ENCODE data around the gene RALGAPA2. TPM values are rescaled to one million over a fixed set of nuclear protein-coding genes. Genes with fewer than 3 reads are reported as not detected.

The RALGAPA2 gene
- total and polyA plus RNA-seq, 9 donors, result 8.4 to 31.7 (median 19.9) TPM

DNA sequence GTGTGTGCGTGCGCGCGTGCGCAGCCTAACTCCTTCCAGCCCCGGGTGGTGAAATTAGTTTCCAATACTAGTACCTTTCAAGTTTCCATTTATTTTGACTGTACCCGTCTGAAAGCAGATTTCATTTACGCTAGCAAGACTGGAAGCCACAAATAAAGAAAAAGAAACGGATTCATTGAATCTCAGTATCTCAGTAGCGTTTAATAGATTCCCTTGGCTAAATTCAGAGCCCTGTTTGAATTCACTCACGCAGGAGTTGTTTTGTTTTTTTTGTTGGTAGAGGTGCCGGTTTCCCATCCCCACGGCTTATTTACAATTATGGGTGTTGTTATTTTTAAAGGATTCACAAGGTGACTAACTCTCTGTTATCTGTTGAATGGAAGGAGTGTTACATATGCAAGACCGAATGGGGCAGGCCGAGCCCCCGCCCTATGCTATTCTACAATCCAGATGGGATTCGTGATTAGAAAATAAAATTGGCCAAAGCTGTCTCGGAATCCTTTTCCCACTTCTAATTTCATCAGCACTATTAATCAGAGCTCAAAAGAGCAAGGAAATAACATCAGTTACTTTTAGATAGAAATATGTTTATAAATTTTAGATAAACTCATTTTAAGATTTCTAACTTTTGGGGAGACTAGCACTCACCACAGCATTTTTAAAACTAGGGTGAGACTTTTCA, 346.8 kb downstream of the RALGAPA2 start:
- peaks cover 2% of the 10 kb centered on the region for H3K27me3 ChIP-seq
- DNase-seq, result no peak
- no peaks in the 10 kb centered on the region for H3K9me3 ChIP-seq
- no peaks in the 10 kb centered on the region for H3K36me3 ChIP-seq
- peaks cover 14% of the 10 kb centered on the region for H3K4me1 ChIP-seq (ENCODE audit: insufficient read depth)
- intact Hi-C loops (cut with DNase I), result loop anchor here in 1 of 4 donors (10.0 kb wide), 1 partner anchor 209 kb away; no protein-coding TSS in a partner anchor
- 6 to 10% (median 7%) methylated on average over 18 of the region's 18 CpGs for WGBS, 3 donors
- H3K27ac ChIP-seq, result no peak overlapping the region
- H3K4me3 ChIP-seq, result no peak overlapping the region
- no peak for TF ChIP-seq EP300 (IDR thresholded peaks at IDR 0.05)
- TF ChIP-seq POLR2A (IDR thresholded peaks at IDR 0.05), result no peak
- TF ChIP-seq, protein P1, sequence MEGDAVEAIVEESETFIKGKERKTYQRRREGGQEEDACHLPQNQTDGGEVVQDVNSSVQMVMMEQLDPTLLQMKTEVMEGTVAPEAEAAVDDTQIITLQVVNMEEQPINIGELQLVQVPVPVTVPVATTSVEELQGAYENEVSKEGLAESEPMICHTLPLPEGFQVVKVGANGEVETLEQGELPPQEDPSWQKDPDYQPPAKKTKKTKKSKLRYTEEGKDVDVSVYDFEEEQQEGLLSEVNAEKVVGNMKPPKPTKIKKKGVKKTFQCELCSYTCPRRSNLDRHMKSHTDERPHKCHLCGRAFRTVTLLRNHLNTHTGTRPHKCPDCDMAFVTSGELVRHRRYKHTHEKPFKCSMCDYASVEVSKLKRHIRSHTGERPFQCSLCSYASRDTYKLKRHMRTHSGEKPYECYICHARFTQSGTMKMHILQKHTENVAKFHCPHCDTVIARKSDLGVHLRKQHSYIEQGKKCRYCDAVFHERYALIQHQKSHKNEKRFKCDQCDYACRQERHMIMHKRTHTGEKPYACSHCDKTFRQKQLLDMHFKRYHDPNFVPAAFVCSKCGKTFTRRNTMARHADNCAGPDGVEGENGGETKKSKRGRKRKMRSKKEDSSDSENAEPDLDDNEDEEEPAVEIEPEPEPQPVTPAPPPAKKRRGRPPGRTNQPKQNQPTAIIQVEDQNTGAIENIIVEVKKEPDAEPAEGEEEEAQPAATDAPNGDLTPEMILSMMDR (IDR thresholded peaks at IDR 0.05), result no peak

DNA sequence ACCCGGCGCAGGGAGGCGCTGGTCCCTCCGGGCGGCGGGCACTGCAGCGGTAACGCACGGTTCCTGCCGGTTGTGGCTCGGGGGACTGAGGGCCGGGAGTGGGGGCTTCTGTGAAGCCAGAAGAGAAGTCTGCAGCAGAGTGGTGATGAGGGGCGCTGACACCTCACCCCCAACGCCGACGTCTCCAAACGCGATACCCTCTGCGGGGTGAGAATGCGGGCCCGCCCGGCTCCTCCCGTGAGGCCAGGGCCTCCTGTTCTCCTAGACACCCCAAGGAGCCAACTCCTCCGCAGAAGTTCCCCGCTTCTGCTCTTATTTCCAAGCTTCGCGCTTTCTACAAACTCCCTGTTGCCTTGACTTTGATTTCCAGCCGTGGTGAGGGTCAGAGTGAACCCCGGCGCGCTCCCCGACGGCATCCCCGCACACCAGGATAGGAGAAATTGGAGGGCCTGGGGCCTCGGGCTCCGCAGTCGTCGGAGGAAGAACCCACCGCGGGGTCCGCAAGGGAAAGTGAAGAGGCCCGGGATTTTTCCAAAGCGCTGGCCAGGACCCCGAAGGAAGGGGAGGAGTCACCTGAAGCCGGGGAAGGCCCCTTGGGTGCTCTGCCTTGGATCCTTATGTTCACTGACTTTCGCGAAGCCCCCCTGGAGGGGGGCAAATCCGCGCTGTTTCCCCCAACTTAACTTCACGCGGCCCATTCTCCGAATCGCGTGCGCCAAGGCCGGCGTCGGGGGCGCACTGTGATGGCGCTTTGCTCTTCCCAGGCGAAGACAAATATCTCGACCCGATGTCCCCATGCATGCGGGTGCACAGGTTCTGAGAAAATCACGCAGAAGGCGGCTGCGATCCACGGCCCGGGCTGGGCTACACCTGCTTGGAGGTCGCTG, 347.6 kb downstream of the RALGAPA2 start:
- H3K9me3 ChIP-seq, result no peaks in the 10 kb centered on the region
- TF ChIP-seq, protein P1 (IDR thresholded peaks at IDR 0.05), result no peak
- TF ChIP-seq POLR2A (IDR thresholded peaks at IDR 0.05) (no peak), EP300 (IDR thresholded peaks at IDR 0.05) (no peak)

DNA sequence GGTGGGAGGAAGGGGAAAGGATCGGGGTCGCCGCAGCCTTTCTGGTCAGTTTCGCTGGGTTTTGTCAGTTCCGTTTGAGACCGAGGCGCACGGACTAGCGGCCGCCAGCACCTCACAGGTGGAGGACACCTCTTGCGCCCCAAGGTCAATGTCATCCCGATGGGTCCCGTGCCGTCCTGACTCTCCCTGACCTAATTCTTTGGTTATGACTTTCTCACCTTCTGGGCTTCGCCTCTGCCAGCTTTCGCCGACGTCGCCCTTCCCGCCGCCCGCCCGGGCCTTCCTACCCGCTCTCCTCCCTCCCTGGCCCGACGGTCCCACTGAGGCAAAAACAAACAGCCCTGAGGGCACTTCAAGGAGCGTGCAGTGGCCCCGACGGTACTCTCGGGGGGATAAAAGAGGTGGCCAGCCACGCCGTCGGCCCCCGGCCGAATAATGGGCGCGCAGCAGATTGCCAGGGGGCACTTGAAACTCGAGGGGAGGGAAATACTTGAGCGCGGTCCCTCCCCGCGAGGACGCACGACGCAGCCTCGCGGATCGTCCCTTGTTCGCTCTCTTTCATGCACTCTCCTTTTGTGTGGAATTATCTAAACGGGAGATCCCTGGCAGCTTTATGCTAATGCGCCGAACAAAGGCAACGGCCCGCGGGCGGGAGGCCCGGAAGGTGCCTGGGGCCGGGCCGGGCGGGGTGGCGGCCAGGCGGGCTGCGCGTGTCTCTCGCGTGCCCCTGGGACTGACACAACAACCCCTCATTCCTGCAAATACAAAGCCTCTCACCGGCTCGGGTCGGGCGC, 348.4 kb downstream of the RALGAPA2 start:
- no peak overlapping the region for H3K27ac ChIP-seq
- intact Hi-C loops (cut with DNase I), result loop anchor here in 1 of 4 donors (10.0 kb wide), 1 partner anchor 211 kb away; no protein-coding TSS in a partner anchor

More for the DNA sequence above, 347.6 kb downstream of the RALGAPA2 start:
- Histone ChIP-seq H3K4me1 (ENCODE audit: insufficient read depth) (peaks cover 14% of the 10 kb centered on the region), H3K27ac (no peak overlapping the region), H3K27me3 (no peaks in the 10 kb centered on the region), H3K36me3 (no peaks in the 10 kb centered on the region), H3K4me3 (no peak overlapping the region)
- no peak for DNase-seq
- 2 to 4% (median 3%) methylated on average over 70 of the region's 70 CpGs for WGBS, 3 donors
- intact Hi-C loops (cut with DNase I), result loop anchor here in 1 of 4 donors (10.0 kb wide), 1 partner anchor 210 kb away; no protein-coding TSS in a partner anchor

More for the DNA sequence above, 348.4 kb downstream of the RALGAPA2 start:
- H3K36me3 ChIP-seq, result no peaks in the 10 kb centered on the region
- 2% methylated on average over 67 to 70 of the region's 70 CpGs for WGBS, 3 donors
- DNase-seq, result no peak
- TF ChIP-seq, protein P1 (IDR thresholded peaks at IDR 0.05), result no peak
- no peak for TF ChIP-seq EP300 (IDR thresholded peaks at IDR 0.05)
- TF ChIP-seq POLR2A (IDR thresholded peaks at IDR 0.05), result no peak
- H3K4me3 ChIP-seq, result no peak overlapping the region
- H3K9me3 ChIP-seq, result no peaks in the 10 kb centered on the region
- no peaks in the 10 kb centered on the region for H3K27me3 ChIP-seq
- peaks cover 9% of the 10 kb centered on the region for H3K4me1 ChIP-seq (ENCODE audit: insufficient read depth)

All from ovary (tissue), 9 donors.